22Rv1 (cell line): ENCODE data around the gene SCYL2.

Experiments
- CTCF ChIP-seq: fragments of 450-650 bp; IDR thresholded peaks from 2 replicates; pipeline ENCODE4 v1.5.1; 2017; ENCODE audit warnings: mild to moderate bottlenecking
- ZFX ChIP-seq: fragments of 450-650 bp; IDR thresholded peaks from 2 replicates; pipeline ENCODE4 v1.6.1; 2017; ENCODE audit warnings: antibody characterized with exemption, borderline replicate concordance

- TF ChIP-seq CTCF (no peak), ZFX (no peak)
Measured at GRCh38 chr12:100337727-100338126, 70.8 kb downstream of the SCYL2 start.
